HepG2 (cell line): Measurements from ENCODE around the gene CTNND1. TPM values are rescaled to one million over a fixed set of nuclear protein-coding genes. Genes with fewer than 3 reads are reported as not detected.

Experiments used
- ARHGAP35 ChIP-seq: sonication (generic); formaldehyde crosslinking; IDR thresholded peaks from 2 replicates; pipeline ENCODE4 v1.9.0; 2022; ENCODE audit warnings: mild to moderate bottlenecking, inconsistent platforms, moderate library complexity, missing genetic modification reagents, borderline replicate concordance
- ASH2L ChIP-seq: fragments of 300-600, 200-600 bp; sonication (generic); IDR thresholded peaks from 2 replicates; pipeline ENCODE4 v1.7.0; 2017; ENCODE audit warnings: low read depth, mild to moderate bottlenecking, moderate library complexity, mixed read lengths, low read length; ENCODE audit not compliant: insufficient read length
- ATF7 ChIP-seq, 2 experiments: fragments of 450-650 bp in 1 of 2; sonication (generic) in 1 of 2; formaldehyde crosslinking in 1 of 2; IDR thresholded peaks; 2 replicates each; pipeline versions ENCODE4 v1.4.0 to v1.6.1; 2016 to 2020; ENCODE audit warnings: antibody characterized with exemption in 1 of 2, mild to moderate bottlenecking in 1 of 2, missing genetic modification reagents in 1 of 2
- CAMTA2 ChIP-seq: sonication (generic); formaldehyde crosslinking; IDR thresholded peaks from 2 replicates; pipeline ENCODE4 v1.4.0; 2020; ENCODE audit warnings: mild to moderate bottlenecking, missing genetic modification reagents, borderline replicate concordance
- KLF16 ChIP-seq, 2 experiments: sonication (generic) in 1 of 2; formaldehyde crosslinking in 1 of 2; IDR thresholded peaks; 2 replicates each; pipeline versions ENCODE4 v1.6.1 to v1.8.0; 2016 to 2023; ENCODE audit warnings: missing genetic modification reagents in 2 of 2, missing compliant biosample characterization in 1 of 2
- RARG ChIP-seq: sonication (generic); formaldehyde crosslinking; IDR thresholded peaks from 2 replicates; pipeline ENCODE4 v1.4.0; 2020; ENCODE audit warnings: low read depth, mild to moderate bottlenecking, missing genetic modification reagents
- RBFOX2 ChIP-seq: fragments of 200-400 bp; formaldehyde crosslinking; IDR thresholded peaks from 2 replicates; pipeline ENCODE4 v1.6.1; 2017; ENCODE audit warnings: low read depth, mild to moderate bottlenecking, low read length
- RBM22 ChIP-seq: fragments of 200-400 bp; formaldehyde crosslinking; optimal IDR thresholded peaks from 2 replicates; pipeline ENCODE3; 2017; ENCODE audit warnings: mild to moderate bottlenecking, low read length, moderate library complexity
- ZBTB8A ChIP-seq: sonication (generic); formaldehyde crosslinking; IDR thresholded peaks from 2 replicates; pipeline ENCODE4 v1.4.0; 2020; ENCODE audit warnings: mild to moderate bottlenecking, low read depth, missing genetic modification reagents, borderline replicate concordance
- ZNF460 ChIP-seq: sonication (generic); formaldehyde crosslinking; IDR thresholded peaks from 2 replicates; pipeline ENCODE4 v1.5.1; 2020; ENCODE audit warnings: missing genetic modification reagents, mild to moderate bottlenecking, borderline replicate concordance
- ZNF510 ChIP-seq: sonication (generic); formaldehyde crosslinking; IDR thresholded peaks from 2 replicates; pipeline ENCODE4 v1.4.0; 2020; ENCODE audit warnings: low read depth, mild to moderate bottlenecking, missing genetic modification reagents
- ZNF547 ChIP-seq: sonication (generic); formaldehyde crosslinking; IDR thresholded peaks from 2 replicates; pipeline ENCODE4 v1.5.1; 2020; ENCODE audit warnings: mild to moderate bottlenecking, missing genetic modification reagents
- ZNF672 ChIP-seq: sonication (generic); formaldehyde crosslinking; IDR thresholded peaks from 2 replicates; pipeline ENCODE4 v1.8.1; 2022; ENCODE audit warnings: missing genetic modification reagents
- ZSCAN9 ChIP-seq: IDR thresholded peaks from 2 replicates; pipeline ENCODE4 v1.6.1; 2016; ENCODE audit warnings: borderline replicate concordance
- ZZZ3 ChIP-seq: sonication (generic); formaldehyde crosslinking; IDR thresholded peaks from 2 replicates; pipeline ENCODE4 v1.4.0; 2020; ENCODE audit warnings: missing genetic modification reagents, mild to moderate bottlenecking, borderline replicate concordance
- polyA plus RNA-seq, 8 experiments: library from polyadenylated mRNA; depleted of rRNA in 3 of 8; stranded (reverse) in 7 of 8; unstranded in 1 of 8; fragments of >200 nt; fragmentation: Illumina TruSeq in 4 of 8; extraction: Trizol in 4 of 8; gene quantifications; 2 replicates each; pipeline versions ENCODE4 v1.2.1 to v1.2.3, GENCODE V29; 2011 to 2016; ENCODE audit warnings: low read depth in 4 of 8, missing spikeins in 1 of 8, mixed read lengths in 1 of 8; ENCODE audit not compliant: insufficient read depth in 1 of 8
- total RNA-seq, 5 experiments: library from RNA; depleted of rRNA; stranded (reverse); fragments of >200 nt; fragmentation: Illumina TruSeq; extraction: Trizol; gene quantifications; 2 replicates each; pipeline ENCODE4 v1.2.3, GENCODE V29; 2016; ENCODE audit warnings: low read depth in 1 of 5
- TF ChIP-seq, protein P1 (sequence below): sonication (generic); formaldehyde crosslinking; IDR thresholded peaks from 2 replicates; pipeline ENCODE4 v1.5.1; 2020; ENCODE audit warnings: missing genetic modification reagents, mild to moderate bottlenecking, borderline replicate concordance
- TF ChIP-seq, protein P2 (sequence below): sonication (generic); formaldehyde crosslinking; IDR thresholded peaks from 2 replicates; pipeline ENCODE4 v1.5.1; 2020; ENCODE audit warnings: mild to moderate bottlenecking, missing genetic modification reagents, moderate library complexity
- TF ChIP-seq, protein P3 (sequence below), 2 experiments: IDR thresholded peaks; 2 replicates each; pipeline ENCODE4 v1.6.1; 2011 to 2012; ENCODE audit warnings: low read length in 2 of 2, borderline replicate concordance in 1 of 2, low read depth in 1 of 2, mild to moderate bottlenecking in 1 of 2, moderate library complexity in 1 of 2
- TF ChIP-seq, protein P4 (sequence below), 2 experiments: sonication (generic) in 1 of 2; formaldehyde crosslinking in 1 of 2; IDR thresholded peaks; 2 replicates each; pipeline versions ENCODE4 v1.5.1 to v1.6.1; 2011 to 2020; ENCODE audit warnings: borderline replicate concordance in 1 of 2, low read depth in 1 of 2, low read length in 1 of 2, mild to moderate bottlenecking in 1 of 2, missing genetic modification reagents in 1 of 2, moderate library complexity in 1 of 2

CTNND1 gene
- total and polyA plus RNA-seq, 2 of the 13 experiments (the other 11 are each of a cell fraction or from before 2014, with no cell fraction given): 117 to 128 TPM

DNA sequence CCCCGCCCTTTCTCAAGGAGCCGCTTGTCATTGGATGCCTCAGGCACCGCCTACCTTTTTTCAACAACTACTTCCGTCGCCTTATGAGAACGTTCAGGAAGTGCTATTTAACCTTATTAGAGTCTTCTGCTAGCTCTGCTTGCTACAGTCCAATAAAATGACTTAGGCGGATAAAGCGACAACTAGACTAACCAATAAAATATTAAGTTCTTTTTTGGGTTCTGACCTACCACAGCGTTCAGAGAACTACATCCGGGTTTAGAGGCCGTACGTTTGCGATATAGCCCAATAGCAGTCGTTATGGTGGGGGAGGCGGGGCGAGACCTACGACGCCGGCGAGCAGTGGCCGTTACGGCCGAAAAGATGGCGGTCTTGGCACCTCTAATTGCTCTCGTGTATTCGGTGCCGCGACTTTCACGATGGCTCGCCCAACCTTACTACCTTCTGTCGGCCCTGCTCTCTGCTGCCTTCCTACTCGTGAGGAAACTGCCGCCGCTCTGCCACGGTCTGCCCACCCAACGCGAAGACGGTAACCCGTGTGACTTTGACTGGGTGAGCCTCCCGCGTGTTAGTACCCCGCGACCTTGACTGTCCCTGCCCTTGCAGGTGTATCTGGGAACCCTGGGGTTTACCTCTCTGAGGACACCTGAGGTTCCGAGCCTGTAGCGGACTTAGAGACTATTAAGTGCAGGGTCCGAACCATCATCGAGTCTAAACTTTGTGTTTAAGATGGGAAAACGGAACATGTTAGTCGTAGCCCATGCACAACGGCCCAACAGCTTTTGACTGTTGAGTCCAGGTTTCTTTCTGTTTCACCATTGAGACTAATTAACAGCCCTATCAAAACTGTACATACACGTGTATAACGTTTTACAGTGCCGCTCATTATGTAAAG, 49.1 kb upstream of the CTNND1 start, which contains the start of gene TMX2 (continued):
- TF ChIP-seq ZNF672 (CRISPR knock-in tag) (no peak), ARHGAP35 (CRISPR knock-in tag) (no peak), ATF7 (IDR thresholded peaks at IDR 0.05) (no peak), ATF7 (CRISPR knock-in tag; IDR thresholded peaks at IDR 0.05) (no peak), RBM22 (no peak), ZBTB8A (no peak), RARG (CRISPR knock-in tag) (0 out of 2 replicates have a peak, but pooled peaks have one; percentile 21), ZNF547 (CRISPR knock-in tag) (no peak; the same call in 1 of the 2 replicates), ASH2L (peak; percentile 86), ZSCAN9 (no peak), CAMTA2 (CRISPR knock-in tag) (no peak), ZZZ3 (CRISPR knock-in tag) (no peak), ZNF460 (CRISPR knock-in tag) (no peak), ZNF510 (CRISPR knock-in tag) (0 out of 2 replicates have a peak, but pooled peaks have one; percentile 50), RBFOX2 (0 out of 2 replicates have a peak, but pooled peaks have one; percentile 25), KLF16 (CRISPR knock-in tag; IDR thresholded peaks at IDR 0.05) (no peak)
- TF ChIP-seq, protein P1, sequence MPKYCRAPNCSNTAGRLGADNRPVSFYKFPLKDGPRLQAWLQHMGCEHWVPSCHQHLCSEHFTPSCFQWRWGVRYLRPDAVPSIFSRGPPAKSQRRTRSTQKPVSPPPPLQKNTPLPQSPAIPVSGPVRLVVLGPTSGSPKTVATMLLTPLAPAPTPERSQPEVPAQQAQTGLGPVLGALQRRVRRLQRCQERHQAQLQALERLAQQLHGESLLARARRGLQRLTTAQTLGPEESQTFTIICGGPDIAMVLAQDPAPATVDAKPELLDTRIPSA (CRISPR knock-in tag): no peak
- TF ChIP-seq, protein P2, sequence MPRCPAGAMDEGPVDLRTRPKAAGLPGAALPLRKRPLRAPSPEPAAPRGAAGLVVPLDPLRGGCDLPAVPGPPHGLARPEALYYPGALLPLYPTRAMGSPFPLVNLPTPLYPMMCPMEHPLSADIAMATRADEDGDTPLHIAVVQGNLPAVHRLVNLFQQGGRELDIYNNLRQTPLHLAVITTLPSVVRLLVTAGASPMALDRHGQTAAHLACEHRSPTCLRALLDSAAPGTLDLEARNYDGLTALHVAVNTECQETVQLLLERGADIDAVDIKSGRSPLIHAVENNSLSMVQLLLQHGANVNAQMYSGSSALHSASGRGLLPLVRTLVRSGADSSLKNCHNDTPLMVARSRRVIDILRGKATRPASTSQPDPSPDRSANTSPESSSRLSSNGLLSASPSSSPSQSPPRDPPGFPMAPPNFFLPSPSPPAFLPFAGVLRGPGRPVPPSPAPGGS (CRISPR knock-in tag): no peak
- TF ChIP-seq, protein P3, sequence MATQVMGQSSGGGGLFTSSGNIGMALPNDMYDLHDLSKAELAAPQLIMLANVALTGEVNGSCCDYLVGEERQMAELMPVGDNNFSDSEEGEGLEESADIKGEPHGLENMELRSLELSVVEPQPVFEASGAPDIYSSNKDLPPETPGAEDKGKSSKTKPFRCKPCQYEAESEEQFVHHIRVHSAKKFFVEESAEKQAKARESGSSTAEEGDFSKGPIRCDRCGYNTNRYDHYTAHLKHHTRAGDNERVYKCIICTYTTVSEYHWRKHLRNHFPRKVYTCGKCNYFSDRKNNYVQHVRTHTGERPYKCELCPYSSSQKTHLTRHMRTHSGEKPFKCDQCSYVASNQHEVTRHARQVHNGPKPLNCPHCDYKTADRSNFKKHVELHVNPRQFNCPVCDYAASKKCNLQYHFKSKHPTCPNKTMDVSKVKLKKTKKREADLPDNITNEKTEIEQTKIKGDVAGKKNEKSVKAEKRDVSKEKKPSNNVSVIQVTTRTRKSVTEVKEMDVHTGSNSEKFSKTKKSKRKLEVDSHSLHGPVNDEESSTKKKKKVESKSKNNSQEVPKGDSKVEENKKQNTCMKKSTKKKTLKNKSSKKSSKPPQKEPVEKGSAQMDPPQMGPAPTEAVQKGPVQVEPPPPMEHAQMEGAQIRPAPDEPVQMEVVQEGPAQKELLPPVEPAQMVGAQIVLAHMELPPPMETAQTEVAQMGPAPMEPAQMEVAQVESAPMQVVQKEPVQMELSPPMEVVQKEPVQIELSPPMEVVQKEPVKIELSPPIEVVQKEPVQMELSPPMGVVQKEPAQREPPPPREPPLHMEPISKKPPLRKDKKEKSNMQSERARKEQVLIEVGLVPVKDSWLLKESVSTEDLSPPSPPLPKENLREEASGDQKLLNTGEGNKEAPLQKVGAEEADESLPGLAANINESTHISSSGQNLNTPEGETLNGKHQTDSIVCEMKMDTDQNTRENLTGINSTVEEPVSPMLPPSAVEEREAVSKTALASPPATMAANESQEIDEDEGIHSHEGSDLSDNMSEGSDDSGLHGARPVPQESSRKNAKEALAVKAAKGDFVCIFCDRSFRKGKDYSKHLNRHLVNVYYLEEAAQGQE (IDR thresholded peaks at IDR 0.05; ENCODE audit: borderline replicate concordance in 1 of 2, low read depth in 1 of 2, low read length in 2 of 2): no peak; a peak in 1 of 4 replicates
- TF ChIP-seq, protein P4, sequence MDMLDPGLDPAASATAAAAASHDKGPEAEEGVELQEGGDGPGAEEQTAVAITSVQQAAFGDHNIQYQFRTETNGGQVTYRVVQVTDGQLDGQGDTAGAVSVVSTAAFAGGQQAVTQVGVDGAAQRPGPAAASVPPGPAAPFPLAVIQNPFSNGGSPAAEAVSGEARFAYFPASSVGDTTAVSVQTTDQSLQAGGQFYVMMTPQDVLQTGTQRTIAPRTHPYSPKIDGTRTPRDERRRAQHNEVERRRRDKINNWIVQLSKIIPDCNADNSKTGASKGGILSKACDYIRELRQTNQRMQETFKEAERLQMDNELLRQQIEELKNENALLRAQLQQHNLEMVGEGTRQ (IDR thresholded peaks at IDR 0.05; ENCODE audit: low read depth, low read length): no peak
- TF ChIP-seq, protein P4 (CRISPR knock-in tag; IDR thresholded peaks at IDR 0.05; ENCODE audit: borderline replicate concordance): no peak; the same call in 1 of the 2 replicates
